ENCODE data around the gene TRIM38.

Gene TRIM38

GRCh38 chr6:26028746-26029569 lies 66.4 kb downstream of the TRIM38 start:
- DNase-seq, result no peak

DNA sequence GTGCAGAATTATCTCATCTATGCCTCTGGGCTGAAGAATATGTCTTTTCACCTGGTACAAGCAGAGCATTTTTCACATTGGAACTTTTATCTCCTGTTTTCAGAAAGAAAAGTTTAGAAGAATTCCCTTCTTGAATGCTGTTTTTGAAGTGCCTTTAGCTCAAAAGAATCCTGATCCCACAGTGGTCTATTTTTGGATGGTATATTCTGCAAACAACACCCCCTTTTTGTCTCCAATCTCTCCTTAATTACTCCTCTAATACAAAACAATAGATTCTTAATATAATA lies 66.9 kb downstream of the TRIM38 start:
- no peak for DNase-seq

DNA sequence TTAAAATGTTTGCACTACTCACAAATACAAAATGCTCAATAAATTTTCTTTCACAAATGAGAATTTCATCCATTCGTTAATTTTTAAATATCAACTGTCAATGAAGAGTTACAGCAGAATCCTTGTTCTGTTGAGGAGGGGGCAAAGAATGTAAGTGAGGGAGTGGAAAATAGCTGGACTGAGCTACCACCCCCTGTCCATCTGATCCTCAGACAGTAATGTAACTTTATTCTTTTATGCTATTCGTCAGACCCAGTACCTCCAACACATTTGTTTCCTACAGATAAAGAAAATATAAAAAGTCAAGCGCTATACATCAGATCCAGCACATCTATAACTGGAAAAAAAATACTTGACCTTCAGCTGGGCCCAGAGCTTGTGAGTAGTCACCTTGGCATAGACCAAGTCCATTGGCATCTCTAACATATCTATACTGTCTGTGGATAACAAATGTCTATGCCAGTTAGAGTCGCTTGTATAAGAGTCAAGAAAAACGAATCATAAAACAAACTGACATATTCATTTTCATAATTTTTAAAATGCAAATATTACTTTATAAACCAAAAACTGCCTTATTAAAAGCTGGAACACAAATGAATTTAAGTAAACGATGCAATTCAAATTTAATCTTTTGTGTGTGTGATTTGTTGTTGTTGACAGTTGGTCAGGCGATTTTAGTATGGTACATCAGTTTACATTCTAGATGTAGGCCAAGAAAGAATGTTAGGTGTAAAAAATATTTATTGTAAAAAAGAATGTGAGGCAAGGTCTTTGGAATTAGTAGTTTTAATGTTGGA lies 67.5 kb downstream of the TRIM38 start:
- DNase-seq, result no peak

DNA sequence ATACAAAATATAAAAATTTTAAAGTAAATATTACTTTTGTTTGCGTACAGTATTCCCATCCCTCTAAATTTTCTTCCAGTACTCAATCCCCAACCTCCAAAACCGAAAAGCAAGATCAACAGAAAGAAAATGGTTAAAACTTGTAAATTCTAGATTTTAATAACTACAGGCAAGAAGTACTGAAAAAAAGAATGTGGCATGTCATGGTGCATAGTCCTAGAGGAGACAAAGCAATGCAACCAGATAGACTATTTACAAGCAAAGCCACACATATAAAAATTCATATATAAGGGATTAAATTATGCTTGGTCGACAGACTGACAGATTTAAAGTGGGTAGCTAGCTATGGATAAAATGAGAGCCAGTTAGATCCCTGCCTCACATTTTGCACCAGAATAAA lies 68.1 kb downstream of the TRIM38 start:
- no peak for DNase-seq

GRCh38 chr6:26031151-26031594 lies 68.6 kb downstream of the TRIM38 start:
- no peak for DNase-seq

- peak; percentile 98 for DNase-seq
Measured at GRCh38 chr6:26031595-26032339, 69.2 kb downstream of the TRIM38 start.

DNA sequence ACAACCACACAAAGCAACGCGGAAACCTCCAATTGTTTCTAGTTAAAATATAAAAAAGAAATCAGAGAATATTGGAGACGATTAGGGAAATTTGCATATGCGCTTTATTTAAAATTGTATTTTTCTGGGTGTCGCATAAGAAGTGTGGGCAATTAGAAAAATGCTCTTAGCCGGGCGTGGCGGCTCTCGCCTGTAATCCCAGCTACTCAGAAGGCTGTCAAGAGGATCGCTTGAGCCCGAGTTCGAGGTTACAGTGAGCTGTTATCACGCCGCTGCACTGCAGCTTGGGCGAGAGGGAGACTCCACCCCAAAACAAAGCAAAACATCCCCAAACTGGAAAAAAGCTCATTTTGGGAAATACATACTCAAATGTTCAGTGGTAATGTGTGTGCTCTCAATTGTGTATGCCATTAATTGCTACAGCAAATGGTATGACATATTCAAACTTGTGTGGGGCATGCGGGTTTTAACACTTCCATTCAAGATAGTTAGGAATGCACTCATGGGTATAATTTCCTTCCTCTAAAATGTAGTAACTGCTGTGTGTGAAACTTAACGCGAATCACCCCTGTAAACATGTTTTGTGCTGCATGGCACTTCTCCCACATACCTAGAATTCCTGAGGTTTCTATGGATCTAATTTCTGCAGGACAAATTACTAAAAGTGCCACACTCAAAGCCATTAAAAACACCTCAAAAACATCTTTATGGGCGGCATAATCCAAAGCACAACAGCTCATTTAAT lies 69.9 kb downstream of the TRIM38 start:
- DNase-seq, result no peak

GRCh38 chr6:26033085-26033940 lies 70.7 kb downstream of the TRIM38 start:
- DNase-seq, result peak; percentile 87

- no peak for DNase-seq
Measured at GRCh38 chr6:26033941-26034354, 71.3 kb downstream of the TRIM38 start.

DNA sequence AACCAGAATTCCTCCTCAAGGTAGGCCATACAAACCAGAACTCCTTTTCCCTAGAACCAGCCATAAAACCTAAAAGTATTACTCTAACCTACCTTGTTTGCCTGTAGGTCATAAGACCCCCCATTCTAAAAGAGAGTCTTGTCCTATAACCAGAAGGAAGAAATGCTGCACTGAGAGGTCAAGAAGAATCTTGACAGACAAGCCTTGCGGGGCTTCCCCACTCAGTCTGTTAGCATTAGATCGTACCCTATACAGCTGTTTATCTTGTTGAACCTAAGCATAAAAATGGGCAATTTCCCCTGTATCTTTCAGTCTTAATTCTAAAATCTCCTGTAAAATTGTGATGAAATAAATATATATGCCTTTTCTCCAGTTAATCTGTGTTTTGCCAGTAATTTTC lies 72.3 kb downstream of the TRIM38 start:
- no peak for DNase-seq
